ENCODE data around the gene LRRFIP2. TPM values are rescaled to one million over a fixed set of nuclear protein-coding genes. Genes with fewer than 3 reads are reported as not detected.

The LRRFIP2 gene
- total RNA-seq, 1 experiment from 2014 or later = 40.2 TPM

DNA sequence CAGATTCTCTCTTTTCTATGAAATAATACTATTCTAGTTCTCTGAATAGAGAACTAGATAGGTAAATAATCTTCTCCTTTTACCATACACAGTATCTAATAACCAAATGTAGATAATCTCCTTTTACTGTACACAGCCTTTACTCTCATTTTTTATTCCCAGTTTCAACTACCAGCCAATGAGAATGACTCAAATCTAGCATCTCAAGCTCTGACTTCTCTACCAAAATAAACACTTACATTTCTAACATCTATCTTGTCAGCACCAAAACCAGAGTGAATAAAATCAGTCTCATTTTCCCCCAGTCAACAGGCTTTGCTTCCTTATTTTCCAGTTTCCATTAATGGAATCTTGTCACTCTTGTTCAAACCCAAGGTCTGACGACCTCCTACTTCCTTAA is 36.9 kb downstream of the LRRFIP2 start:
- Histone ChIP-seq H3K27me3 (replicated peaks; ENCODE audit: insufficient read depth, low read depth, low read length, poor library complexity) (no peaks in the 10 kb centered on the region), H3K4me3 (ENCODE audit: low read depth, low read length, poor library complexity, severe bottlenecking) (no peak overlapping the region), H3K27ac (ENCODE audit: low read depth, low read length, poor library complexity, severe bottlenecking) (no peak overlapping the region), H3K9me3 (ENCODE audit: low read depth, low read length, poor library complexity, severe bottlenecking) (no peaks in the 10 kb centered on the region), H3K36me3 (ENCODE audit: insufficient read depth, low read length, poor library complexity, severe bottlenecking) (no peaks in the 10 kb centered on the region), H3K4me1 (ENCODE audit: insufficient read depth, low read length, poor library complexity, severe bottlenecking) (peaks cover 12% of the 10 kb centered on the region)
- CTCF ChIA-PET = no interaction called here
- POLR2A ChIA-PET (ENCODE audit: low non-redundant PET) = no interaction called here
- intact Hi-C loops (cut with micrococcal nuclease; ENCODE audit: unreplicated experiment) = no loop called here
- no TSS peak for BruUV-seq (replicated peaks)
- no peak for TF ChIP-seq EZH2 (IDR thresholded peaks at IDR 0.05; ENCODE audit: borderline replicate concordance, low read depth, low read length, poor library complexity, severe bottlenecking)
- TF ChIP-seq, protein P1, sequence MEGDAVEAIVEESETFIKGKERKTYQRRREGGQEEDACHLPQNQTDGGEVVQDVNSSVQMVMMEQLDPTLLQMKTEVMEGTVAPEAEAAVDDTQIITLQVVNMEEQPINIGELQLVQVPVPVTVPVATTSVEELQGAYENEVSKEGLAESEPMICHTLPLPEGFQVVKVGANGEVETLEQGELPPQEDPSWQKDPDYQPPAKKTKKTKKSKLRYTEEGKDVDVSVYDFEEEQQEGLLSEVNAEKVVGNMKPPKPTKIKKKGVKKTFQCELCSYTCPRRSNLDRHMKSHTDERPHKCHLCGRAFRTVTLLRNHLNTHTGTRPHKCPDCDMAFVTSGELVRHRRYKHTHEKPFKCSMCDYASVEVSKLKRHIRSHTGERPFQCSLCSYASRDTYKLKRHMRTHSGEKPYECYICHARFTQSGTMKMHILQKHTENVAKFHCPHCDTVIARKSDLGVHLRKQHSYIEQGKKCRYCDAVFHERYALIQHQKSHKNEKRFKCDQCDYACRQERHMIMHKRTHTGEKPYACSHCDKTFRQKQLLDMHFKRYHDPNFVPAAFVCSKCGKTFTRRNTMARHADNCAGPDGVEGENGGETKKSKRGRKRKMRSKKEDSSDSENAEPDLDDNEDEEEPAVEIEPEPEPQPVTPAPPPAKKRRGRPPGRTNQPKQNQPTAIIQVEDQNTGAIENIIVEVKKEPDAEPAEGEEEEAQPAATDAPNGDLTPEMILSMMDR (conservative IDR thresholded peaks at IDR 0.05; ENCODE audit: low read depth, low read length) = no peak
- no peak for DNase-seq (ENCODE audit: low spot score)

GRCh38 chr3:37136067-37136466 is 38.3 kb downstream of the LRRFIP2 start:
- Histone ChIP-seq H3K4me1 (ENCODE audit: insufficient read depth, low read length, poor library complexity, severe bottlenecking) (peaks cover 20% of the 10 kb centered on the region), H3K36me3 (ENCODE audit: insufficient read depth, low read length, poor library complexity, severe bottlenecking) (no peaks in the 10 kb centered on the region), H3K9me3 (ENCODE audit: low read depth, low read length, poor library complexity, severe bottlenecking) (no peaks in the 10 kb centered on the region), H3K4me3 (ENCODE audit: low read depth, low read length, poor library complexity, severe bottlenecking) (no peak overlapping the region), H3K27ac (ENCODE audit: low read depth, low read length, poor library complexity, severe bottlenecking) (no peak overlapping the region), H3K27me3 (replicated peaks; ENCODE audit: insufficient read depth, low read depth, low read length, poor library complexity) (no peaks in the 10 kb centered on the region)
- DNase-seq (ENCODE audit: low spot score) = no peak
- POLR2A ChIA-PET (ENCODE audit: low non-redundant PET) = no interaction called here
- intact Hi-C loops (cut with micrococcal nuclease; ENCODE audit: unreplicated experiment) = no loop called here
- TF ChIP-seq, protein P1 (conservative IDR thresholded peaks at IDR 0.05; ENCODE audit: low read depth, low read length) = no peak
- TF ChIP-seq EZH2 (IDR thresholded peaks at IDR 0.05; ENCODE audit: borderline replicate concordance, low read depth, low read length, poor library complexity, severe bottlenecking) = no peak
- CTCF ChIA-PET = no interaction called here
- no TSS peak for BruUV-seq (replicated peaks)

GRCh38 chr3:37135561-37135960 is 38.8 kb downstream of the LRRFIP2 start:
- no TSS peak for BruUV-seq (replicated peaks)
- ChIA-PET CTCF (no interaction called here), POLR2A (ENCODE audit: low non-redundant PET) (interaction anchor here (0.7 kb wide), 1 partner anchor 47 kb away, joined by 6 read pairs; no protein-coding TSS in a partner anchor)
- no peak overlapping the region for H3K27ac ChIP-seq (ENCODE audit: low read depth, low read length, poor library complexity, severe bottlenecking)
- no peak overlapping the region for H3K4me3 ChIP-seq (ENCODE audit: low read depth, low read length, poor library complexity, severe bottlenecking)
- TF ChIP-seq EZH2 (IDR thresholded peaks at IDR 0.05; ENCODE audit: borderline replicate concordance, low read depth, low read length, poor library complexity, severe bottlenecking) = no peak
- TF ChIP-seq, protein P1 (conservative IDR thresholded peaks at IDR 0.05; ENCODE audit: low read depth, low read length) = no peak
- intact Hi-C loops (cut with micrococcal nuclease; ENCODE audit: unreplicated experiment) = no loop called here
- no peaks in the 10 kb centered on the region for H3K27me3 ChIP-seq (replicated peaks; ENCODE audit: insufficient read depth, low read depth, low read length, poor library complexity)
- no peaks in the 10 kb centered on the region for H3K36me3 ChIP-seq (ENCODE audit: insufficient read depth, low read length, poor library complexity, severe bottlenecking)
- H3K4me1 ChIP-seq (ENCODE audit: insufficient read depth, low read length, poor library complexity, severe bottlenecking) = peaks cover 25% of the 10 kb centered on the region
- DNase-seq (ENCODE audit: low spot score) = no peak
- no peaks in the 10 kb centered on the region for H3K9me3 ChIP-seq (ENCODE audit: low read depth, low read length, poor library complexity, severe bottlenecking)
